Adrenal gland (tissue), 5 donors: Measurements from ENCODE around the gene SNTB2.

Source experiments
- CTCF ChIP-seq, 6 experiments: fragments of 450-650 bp in 4 of 6; fragments of 200-600 bp in 2 of 6; sonication (generic) in 1 of 6; IDR thresholded peaks; 1 replicate in 5 of 6; 2 replicates in 1 of 6; pipeline versions ENCODE4 v1.5.1 to v1.8.0; 2016 to 2021; ENCODE audit warnings: antibody characterized with exemption in 6 of 6, mild to moderate bottlenecking in 2 of 6, moderate library complexity in 1 of 6
- POLR2A ChIP-seq, 2 donors: fragments of 450-650 bp; IDR thresholded peaks; one replicate each; pipeline ENCODE4 v1.6.1; 2017; ENCODE audit warnings: antibody characterized with exemption in 2 of 2, mild to moderate bottlenecking in 2 of 2, moderate library complexity in 1 of 2
- donor health status: DM: no; HTN: no; CAD: no.

GRCh38 chr16:69324013-69324531, 137.1 kb downstream of the SNTB2 start:
- TF ChIP-seq CTCF (IDR thresholded peaks at IDR 0.05) (no peak), POLR2A (IDR thresholded peaks at IDR 0.05) (no peak)
